ENCODE results near the gene FOXJ3.

- TF ChIP-seq POLR2AphosphoS5 (IDR thresholded peaks at IDR 0.05; ENCODE audit: low read depth, low read length) (no peak), POLR2A (IDR thresholded peaks at IDR 0.05; ENCODE audit: low read depth, low read length) (no peak), TAF1 (IDR thresholded peaks at IDR 0.05; ENCODE audit: low read depth, low read length) (no peak), SPI1 (IDR thresholded peaks at IDR 0.05; ENCODE audit: low read depth, low read length) (no peak), POU2F2 (IDR thresholded peaks at IDR 0.05; ENCODE audit: low read depth, low read length) (no peak), PAX5 (IDR thresholded peaks at IDR 0.05; ENCODE audit: insufficient read depth, low read length, severe bottlenecking) (no peak)
Observed at GRCh38 chr1:42228938-42229337, 106.1 kb downstream of the FOXJ3 start.
